GM12878 (cell line): ENCODE results near the gene PTPRD. TPM values are rescaled to one million over a fixed set of nuclear protein-coding genes. Genes with fewer than 3 reads are reported as not detected.

ENCODE experiments used
- ATAC-seq: fragments of 200-7000 bp; cut with Tn5 transposase; 3 replicates; pipeline ENCODE4 v1.9.1; 2020; ENCODE audit warnings: mild to moderate bottlenecking, moderate library complexity
- BruUV-seq: library from RNA; stranded (reverse); fragments of 400-500 nt; replicated peaks from 2 replicates; lab custom pipeline; 2021; lab: Mats Ljungman, UMichigan
- CTCF ChIA-PET: fragments of 300-600 bp; sonication (Branson Sonifier 250); formaldehyde crosslinking; extraction: SDS; loops from one replicate; lab custom pipeline; 2021; ENCODE audit warnings: inconsistent platforms; lab: Yijun Ruan, JAX
- POLR2A ChIA-PET: fragments of 350-600 bp; formaldehyde crosslinking; extraction: SDS; loops from one replicate; lab custom pipeline; 2021; ENCODE audit warnings: inconsistent platforms; lab: Charles Lee
- RAD21 ChIA-PET: fragments of 300-600 bp; sonication (Branson Sonifier 250); formaldehyde crosslinking; loops from one replicate; lab custom pipeline; 2023; ENCODE audit warnings: antibody characterized with exemption; ENCODE audit not compliant: unreplicated experiment; lab: Charles Lee
- SMC1A ChIA-PET: fragments of 300-600 bp; sonication (Branson Sonifier 250); formaldehyde crosslinking; loops from one replicate; lab custom pipeline; 2023; ENCODE audit not compliant: unreplicated experiment, uncharacterized antibody; lab: Charles Lee
- DNase-seq: peaks from one replicate; pipeline ENCODE4 v3.0.0-alpha.2; 2011; ENCODE audit warnings: low read depth, low spot score
- FAIRE-seq: peaks from 3 replicates; lab custom pipeline; 2011; peaks lifted over from hg19 to GRCh38; lab: Jason Lieb, UNC
- H2AFZ ChIP-seq: 2 replicates; pipeline ENCODE4 v1.6.0; 2011; ENCODE audit warnings: low read depth, low read length, control low read depth; ENCODE audit not compliant: control insufficient read depth
- H3K27ac ChIP-seq: 2 replicates; pipeline ENCODE4 v1.5.1; 2011; ENCODE audit warnings: control low read depth; ENCODE audit not compliant: control insufficient read depth, insufficient read depth
- H3K27me3 ChIP-seq, 2 experiments: replicated peaks in 1 of 2; 2 replicates each; pipeline versions ENCODE4 v1.6.0 to v1.6.1; 2011; ENCODE audit warnings: low read length in 1 of 2; ENCODE audit not compliant: control insufficient read depth in 2 of 2, insufficient read depth in 2 of 2
- H3K36me3 ChIP-seq, 2 experiments: 2 replicates each; pipeline ENCODE4 v1.5.1; 2011; ENCODE audit warnings: low read length in 1 of 2; ENCODE audit not compliant: control insufficient read depth in 2 of 2, insufficient read depth in 2 of 2
- H3K4me1 ChIP-seq: 2 replicates; pipeline ENCODE4 v1.6.1; 2011; ENCODE audit warnings: mild to moderate bottlenecking, low read length, moderate library complexity, mixed read lengths; ENCODE audit not compliant: control insufficient read depth, insufficient read depth
- H3K4me2 ChIP-seq: 2 replicates; pipeline ENCODE4 v1.6.0; 2011; ENCODE audit warnings: control low read depth; ENCODE audit not compliant: control insufficient read depth, insufficient read depth
- H3K4me3 ChIP-seq: fragments of 200-600 bp; sonication (generic); 2 replicates; pipeline ENCODE4 v1.5.1; 2016
- H3K79me2 ChIP-seq: 2 replicates; pipeline ENCODE4 v1.6.0; 2011; ENCODE audit warnings: low read length; ENCODE audit not compliant: control insufficient read depth, insufficient read depth
- H3K9ac ChIP-seq: 2 replicates; pipeline ENCODE4 v1.8.0; 2011; ENCODE audit warnings: low read length, control low read depth, mixed read lengths; ENCODE audit not compliant: control insufficient read depth, insufficient read depth
- H3K9me3 ChIP-seq: replicated peaks from 3 replicates; pipeline ENCODE4 v1.5.1; 2011; ENCODE audit warnings: mild to moderate bottlenecking, low read length; ENCODE audit not compliant: control insufficient read depth, insufficient read depth
- H4K20me1 ChIP-seq: 2 replicates; pipeline ENCODE4 v1.6.0; 2011; ENCODE audit not compliant: control insufficient read depth, insufficient read depth
- CBX5 ChIP-seq: sonication (generic); IDR thresholded peaks from 2 replicates; pipeline ENCODE4 v1.6.1; 2016; ENCODE audit warnings: low read depth, moderate library complexity, mild to moderate bottlenecking, inconsistent platforms
- CREB1 ChIP-seq: IDR thresholded peaks from 2 replicates; pipeline ENCODE4 v1.6.1; 2012; ENCODE audit warnings: low read depth, mild to moderate bottlenecking, inconsistent platforms
- ELK1 ChIP-seq: IDR thresholded peaks from 2 replicates; pipeline ENCODE4 v1.6.1; 2012; ENCODE audit warnings: low read depth, low read length, improper control_type of control experiment
- JUND ChIP-seq: IDR thresholded peaks from 2 replicates; pipeline ENCODE4 v1.6.1; 2012; ENCODE audit warnings: low read depth, mild to moderate bottlenecking, low read length, improper control_type of control experiment, moderate library complexity
- NFIC ChIP-seq: IDR thresholded peaks from 2 replicates; pipeline ENCODE4 v1.6.1; 2012; ENCODE audit warnings: low read depth, mild to moderate bottlenecking, inconsistent platforms, low read length, moderate library complexity
- RAD51 ChIP-seq: fragments of 450-650 bp; IDR thresholded peaks from 2 replicates; pipeline ENCODE4 v1.6.1; 2016; ENCODE audit warnings: moderate library complexity, mild to moderate bottlenecking, inconsistent platforms
- RB1 ChIP-seq: fragments of 450-650 bp; formaldehyde crosslinking; IDR thresholded peaks from 2 replicates; pipeline ENCODE4 v1.6.1; 2017; ENCODE audit warnings: mild to moderate bottlenecking, borderline replicate concordance
- RBBP5 ChIP-seq: fragments of 200-600 bp; sonication (generic); conservative IDR thresholded peaks from 2 replicates; pipeline ENCODE4 v1.6.1; 2016
- SUZ12 ChIP-seq: fragments of 200-600 bp; sonication (generic); IDR thresholded peaks from one replicate; pipeline ENCODE4 v1.6.1; 2018; ENCODE audit warnings: antibody characterized with exemption, mild to moderate bottlenecking; ENCODE audit not compliant: unreplicated experiment
- WGBS: methylation state at CpG from one replicate; pipeline ENCODE4 v1.1.6; 2016; ENCODE audit warnings: low lambda C conversion rate; ENCODE audit not compliant: insufficient replicate concordance, insufficient coverage; ENCODE audit errors: missing lambda C conversion rate; 5-methylcytosine and 5-hydroxymethylcytosine counted together
- in situ Hi-C: fragments of 300-500 bp; cut with MboI; formaldehyde crosslinking; loops from 9 replicates; pipeline ENCODE4 v1.14.3; 2018; ENCODE audit warnings: mixed read lengths
- intact Hi-C: fragments of 100-400 bp; cut with micrococcal nuclease; formaldehyde crosslinking; loops from one replicate; pipeline ENCODE4 v1.14.2; 2022; ENCODE audit not compliant: unreplicated experiment
- polyA plus RNA-seq, 11 experiments: library from polyadenylated mRNA; depleted of rRNA in 4 of 11; unstranded in 6 of 11; stranded (reverse) in 5 of 11; fragments of >200 nt; fragmentation: Nextera tagmentation in 4 of 11; fragmentation: Illumina TruSeq in 1 of 11; extraction: Ambion mirVana in 4 of 11; extraction: Trizol in 1 of 11; gene quantifications; 1 replicate in 1 of 11; 2 replicates in 10 of 11; pipeline versions ENCODE4 v1.2.1 to v1.2.3, GENCODE V29; 2011 to 2016; ENCODE audit warnings: inconsistent platforms in 2 of 11, missing spikeins in 2 of 11, low read depth in 1 of 11
- total RNA-seq, 4 experiments: library from RNA; depleted of rRNA in 3 of 4; stranded (reverse); fragments of >200 nt in 3 of 4; fragmentation: Illumina TruSeq in 1 of 4; extraction: Trizol in 1 of 4; gene quantifications; 2 replicates each; pipeline versions ENCODE4 v1.2.1 to v1.2.3, GENCODE V29; 2013 to 2021

The PTPRD gene
- total and polyA plus RNA-seq, 10 of the 15 experiments (the other 5 are each of a cell fraction or from before 2014, with no cell fraction given): under 0.01 to 0.05 (median 0.01) TPM; not detected in 7

- no peak for DNase-seq
- Histone ChIP-seq H3K9me3 (no peaks in the 10 kb centered on the region), H3K4me3 (no peak overlapping the region), H3K27ac (no peak overlapping the region), H4K20me1 (no peaks in the 10 kb centered on the region), H3K9ac (no peak overlapping the region), H3K79me2 (no peaks in the 10 kb centered on the region), H2AFZ (no peak overlapping the region), H3K36me3 (no peaks in the 10 kb centered on the region), H3K4me2 (no peak overlapping the region), H3K4me1 (no peaks in the 10 kb centered on the region), H3K27me3 (no peaks in the 10 kb centered on the region)
- SMC1A ChIA-PET: interaction anchor here (0.6 kb wide), 1 partner anchor 1520 kb away, joined by 3 read pairs; no protein-coding TSS in a partner anchor
- RAD21 ChIA-PET: no interaction called here
- intact Hi-C loops: no loop called here
- no peak for TF ChIP-seq NFIC
- TF ChIP-seq JUND: no peak
- no peak for TF ChIP-seq ELK1
- no peak for TF ChIP-seq RB1
- TF ChIP-seq SUZ12: no peak
- no peak for TF ChIP-seq RBBP5
- TF ChIP-seq CBX5: no peak
- TF ChIP-seq RAD51: no peak
- no peak for TF ChIP-seq CREB1
- ATAC-seq: no peak
- in situ Hi-C loops: no loop called here
- BruUV-seq: no TSS peak
- POLR2A ChIA-PET: no interaction called here
- WGBS: 53% methylated on average over 2 of the region's 2 CpGs
- CTCF ChIA-PET: no interaction called here
- no peak for FAIRE-seq
These were observed 883.7 kb downstream of the PTPRD start for GRCh38 chr9:9729082-9729481.
